Measurements from ENCODE around the gene YDJC. TPM values are rescaled to one million over a fixed set of nuclear protein-coding genes. Genes with fewer than 3 reads are reported as not detected.

The YDJC gene
- total and polyA plus RNA-seq, 2 of the 13 experiments (the other 11 are each of a cell fraction or from before 2014, with no cell fraction given) = 15.3 to 32.0 TPM

GRCh38 chr22:21629255-21630149 is at the start of gene YDJC (continued):
- TF ChIP-seq LRRFIP1 (CRISPR knock-in tag; conservative IDR thresholded peaks at IDR 0.05) = no peak; the same call in 1 of the 2 replicates
- 0 out of 2 replicates have a peak, but pooled peaks have one; percentile 11 for TF ChIP-seq ESRRA (CRISPR knock-in tag; IDR thresholded peaks at IDR 0.05; ENCODE audit: low read depth)
- TF ChIP-seq FOXO4 (CRISPR knock-in tag; conservative IDR thresholded peaks at IDR 0.05) = no peak; the same call in 1 of the 2 replicates
- TF ChIP-seq KMT2A (CRISPR knock-in tag; IDR thresholded peaks at IDR 0.05) = peak; percentile 57; the same call in 1 of the 2 replicates
- no peak; the same call in 1 of the 2 replicates for TF ChIP-seq RARA (CRISPR knock-in tag; IDR thresholded peaks at IDR 0.05)
- TF ChIP-seq RBFOX2 (IDR thresholded peaks at IDR 0.05; ENCODE audit: low read depth, low read length) = peak; percentile 91
- TF ChIP-seq ZUFSP (CRISPR knock-in tag; IDR thresholded peaks at IDR 0.05; ENCODE audit: borderline replicate concordance) = no peak
- no peak for TF ChIP-seq TRIM24 (CRISPR knock-in tag; IDR thresholded peaks at IDR 0.05)
- TF ChIP-seq IRF9 (CRISPR knock-in tag; IDR thresholded peaks at IDR 0.05; ENCODE audit: borderline replicate concordance) = peak; percentile 76
- TF ChIP-seq ARNT (IDR thresholded peaks at IDR 0.05) = no peak
- TF ChIP-seq CEBPG (CRISPR knock-in tag; IDR thresholded peaks at IDR 0.05) = peak; percentile 50
- TF ChIP-seq CENPBD1 (CRISPR knock-in tag; IDR thresholded peaks at IDR 0.05; ENCODE audit: borderline replicate concordance, low read depth) = 0 out of 2 replicates have a peak, but pooled peaks have one; percentile 65
- TF ChIP-seq IRF2 (CRISPR knock-in tag; IDR thresholded peaks at IDR 0.05) = peak; percentile 86
- TF ChIP-seq ZNF644 (CRISPR knock-in tag; IDR thresholded peaks at IDR 0.05; ENCODE audit: low read depth) = 0 out of 2 replicates have a peak, but pooled peaks have one; percentile 35
- TF ChIP-seq ZNF224 (CRISPR knock-in tag; IDR thresholded peaks at IDR 0.05) = peak; percentile 82; the same call in 1 of the 2 replicates
- TF ChIP-seq RFXAP (CRISPR knock-in tag; IDR thresholded peaks at IDR 0.05; ENCODE audit: borderline replicate concordance) = peak; percentile 87
- no peak; the same call in 1 of the 2 replicates for TF ChIP-seq ZSCAN20 (CRISPR knock-in tag; IDR thresholded peaks at IDR 0.05; ENCODE audit: borderline replicate concordance)
- no peak for TF ChIP-seq ZNF841 (CRISPR knock-in tag; IDR thresholded peaks at IDR 0.05; ENCODE audit: borderline replicate concordance)
- TF ChIP-seq IKZF1 (IDR thresholded peaks at IDR 0.05) = no peak
- TF ChIP-seq ZNF44 (CRISPR knock-in tag; IDR thresholded peaks at IDR 0.05) = peak; percentile 67; the same call in 1 of the 2 replicates
- 0 out of 2 replicates have a peak, but pooled peaks have one; percentile 17 for TF ChIP-seq SMAD1 (CRISPR knock-in tag; IDR thresholded peaks at IDR 0.05; ENCODE audit: borderline replicate concordance, low read depth)
- TF ChIP-seq GTF3A (CRISPR knock-in tag; conservative IDR thresholded peaks at IDR 0.05) = no peak
- TF ChIP-seq ZNF83 (CRISPR knock-in tag; IDR thresholded peaks at IDR 0.05; ENCODE audit: borderline replicate concordance) = peak; percentile 95
